IMR-90 (cell line): ENCODE data around the gene CCDC17. TPM values are rescaled to one million over a fixed set of nuclear protein-coding genes. Genes with fewer than 3 reads are reported as not detected.

ENCODE experiments used
- ATAC-seq: fragments of 200-7000 bp; cut with Tn5 transposase; 2 replicates; pipeline ENCODE4 v1.9.1; 2020; ENCODE audit warnings: low read depth, mild to moderate bottlenecking, moderate library complexity
- BruUV-seq: library from RNA; stranded (reverse); fragments of 400-500 nt; replicated peaks from 2 replicates; lab custom pipeline; 2021; lab: Mats Ljungman, UMichigan
- CTCF ChIA-PET: fragments of 300-600 bp; formaldehyde crosslinking; extraction: SDS; loops from one replicate; lab custom pipeline; 2021; ENCODE audit warnings: antibody characterized with exemption; lab: Yijun Ruan, JAX
- POLR2A ChIA-PET: fragments of 300-600 bp; sonication (Branson Sonifier 250); formaldehyde crosslinking; loops from one replicate; lab custom pipeline; 2022; ENCODE audit warnings: antibody characterized with exemption; ENCODE audit not compliant: unreplicated experiment; lab: Charles Lee
- DNase-seq: peaks from one replicate; pipeline ENCODE4 v3.0.0; 2013
- H2AFZ ChIP-seq: replicated peaks from 2 replicates; pipeline ENCODE3; 2013; ENCODE audit warnings: low read length, mild to moderate bottlenecking; ENCODE audit not compliant: poor library complexity
- H2AK5ac ChIP-seq: 2 replicates; pipeline ENCODE4 v1.6.1; 2013; ENCODE audit warnings: low read depth, low read length, inconsistent platforms
- H2AK9ac ChIP-seq: replicated peaks from 2 replicates; pipeline ENCODE3; 2013; ENCODE audit warnings: mild to moderate bottlenecking, low read depth, low read length, moderate library complexity; ENCODE audit not compliant: poor library complexity
- H2BK120ac ChIP-seq: 2 replicates; pipeline ENCODE4 v1.6.1; 2013; ENCODE audit warnings: low read depth, low read length, inconsistent platforms
- H2BK15ac ChIP-seq: 3 replicates; pipeline ENCODE4 v1.6.1; 2013; ENCODE audit warnings: low read depth, low read length, inconsistent platforms
- H2BK20ac ChIP-seq: 2 replicates; pipeline ENCODE4 v1.6.1; 2013; ENCODE audit warnings: low read depth, mild to moderate bottlenecking, inconsistent platforms, low read length, moderate library complexity
- H2BK5ac ChIP-seq: 2 replicates; pipeline ENCODE4 v1.6.1; 2013; ENCODE audit warnings: mild to moderate bottlenecking, low read depth, low read length, inconsistent platforms; ENCODE audit not compliant: poor library complexity, severe bottlenecking
- H3K14ac ChIP-seq: replicated peaks from 2 replicates; pipeline ENCODE4 v1.6.1; 2013; ENCODE audit warnings: low read depth, low read length, inconsistent platforms
- H3K18ac ChIP-seq: 2 replicates; pipeline ENCODE4 v1.6.1; 2013; ENCODE audit warnings: low read depth, low read length, control low read depth
- H3K23ac ChIP-seq: 2 replicates; pipeline ENCODE4 v1.6.1; 2013; ENCODE audit warnings: low read depth, low read length, inconsistent platforms
- H3K27ac ChIP-seq: 2 replicates; pipeline ENCODE4 v1.5.1; 2013; ENCODE audit warnings: mild to moderate bottlenecking, control low read depth, low read length; ENCODE audit not compliant: insufficient read depth
- H3K27me3 ChIP-seq: 2 replicates; pipeline ENCODE4 v1.6.1; 2013; ENCODE audit warnings: low read length; ENCODE audit not compliant: control insufficient read depth, insufficient read depth
- H3K36me3 ChIP-seq: 2 replicates; pipeline ENCODE4 v1.6.1; 2013; ENCODE audit warnings: low read length, mixed read lengths; ENCODE audit not compliant: control insufficient read depth, insufficient read depth
- H3K4ac ChIP-seq: 2 replicates; pipeline ENCODE4 v1.6.1; 2013; ENCODE audit warnings: low read depth, low read length, inconsistent platforms
- H3K4me1 ChIP-seq: 2 replicates; pipeline ENCODE4 v1.6.1; 2013; ENCODE audit warnings: low read length, mixed read lengths; ENCODE audit not compliant: control insufficient read depth, insufficient read depth
- H3K4me2 ChIP-seq: 2 replicates; pipeline ENCODE4 v1.6.1; 2013; ENCODE audit warnings: low read depth, mild to moderate bottlenecking, control low read depth, low read length, moderate library complexity
- H3K4me3 ChIP-seq: 2 replicates; pipeline ENCODE4 v1.5.1; 2013; ENCODE audit warnings: low read depth, mild to moderate bottlenecking, control low read depth, low read length, moderate library complexity; ENCODE audit not compliant: insufficient read depth
- H3K56ac ChIP-seq: 2 replicates; pipeline ENCODE4 v1.6.1; 2013; ENCODE audit warnings: low read length, inconsistent platforms; ENCODE audit not compliant: insufficient read depth; ENCODE audit errors: extremely low read depth
- H3K79me1 ChIP-seq, 2 experiments: 2 replicates each; pipeline ENCODE4 v1.6.1; 2013; ENCODE audit warnings: low read length in 2 of 2, inconsistent platforms in 1 of 2, low read depth in 1 of 2
- H3K9ac ChIP-seq: 2 replicates; pipeline ENCODE4 v1.6.1; 2013; ENCODE audit warnings: low read depth, low read length, control low read depth
- H3K9me1 ChIP-seq: 2 replicates; pipeline ENCODE4 v1.6.1; 2013; ENCODE audit warnings: low read length, inconsistent platforms; ENCODE audit not compliant: insufficient read depth
- H3K9me3 ChIP-seq: 2 replicates; pipeline ENCODE4 v1.6.1; 2013; ENCODE audit warnings: low read length; ENCODE audit not compliant: control insufficient read depth, insufficient read depth
- H4K20me1 ChIP-seq: 2 replicates; pipeline ENCODE4 v1.6.1; 2013; ENCODE audit warnings: low read length, inconsistent platforms; ENCODE audit not compliant: insufficient read depth
- H4K5ac ChIP-seq: 2 replicates; pipeline ENCODE4 v1.6.1; 2013; ENCODE audit warnings: mild to moderate bottlenecking, low read depth, low read length, control low read depth
- H4K8ac ChIP-seq, 2 experiments: 2 replicates each; pipeline ENCODE4 v1.6.1; 2013; ENCODE audit warnings: low read depth in 2 of 2, low read length in 2 of 2, control low read depth in 1 of 2, inconsistent platforms in 1 of 2
- H4K91ac ChIP-seq: 2 replicates; pipeline ENCODE4 v1.6.1; 2013; ENCODE audit warnings: low read depth, low read length, inconsistent platforms; ENCODE audit not compliant: insufficient read depth
- BHLHE40 ChIP-seq: fragments of 150-350 bp; IDR thresholded peaks from 2 replicates; pipeline ENCODE4 v1.6.1; 2016; ENCODE audit warnings: mild to moderate bottlenecking, low read depth, low read length
- CHD1 ChIP-seq: IDR thresholded peaks from 2 replicates; pipeline ENCODE4 v1.6.1; 2012; ENCODE audit warnings: low read depth, low read length, improper control_type of control experiment
- FOS ChIP-seq: fragments of 150-350 bp; IDR thresholded peaks from 2 replicates; pipeline ENCODE4 v1.6.1; 2016; ENCODE audit warnings: low read depth, low read length
- MAFK ChIP-seq: IDR thresholded peaks from 2 replicates; pipeline ENCODE4 v1.6.1; 2012; ENCODE audit warnings: low read depth, low read length, improper control_type of control experiment
- POLR2A ChIP-seq: IDR thresholded peaks from 2 replicates; pipeline ENCODE4 v1.6.1; 2012; ENCODE audit warnings: mild to moderate bottlenecking, low read depth, low read length
- USF2 ChIP-seq: fragments of 150-350 bp; IDR thresholded peaks from 2 replicates; pipeline ENCODE4 v1.6.1; 2017; ENCODE audit warnings: mild to moderate bottlenecking, antibody characterized with exemption, low read length, low read depth
- WGBS, 2 experiments: methylation state at CpG; one replicate each; pipeline versions ENCODE4 v1.1.5 to v1.1.7; 2013; ENCODE audit warnings: missing lambda C conversion rate in 2 of 2; ENCODE audit not compliant: insufficient read length in 1 of 2; ENCODE audit errors: extremely low coverage in 2 of 2; 5-methylcytosine and 5-hydroxymethylcytosine counted together
- dilution Hi-C: fragments of 300-500 bp; cut with HindIII; formaldehyde crosslinking; loops from one replicate; pipeline ENCODE4 v1.14.3; 2018; ENCODE audit warnings: low sequenced_read_pairs; ENCODE audit not compliant: unreplicated experiment
- in situ Hi-C: fragments of 300-500 bp; cut with MboI; formaldehyde crosslinking; loops from 3 replicates; pipeline ENCODE4 v1.14.3; 2019; ENCODE audit warnings: low sequenced_read_pairs, inconsistent platforms, mixed read lengths
- intact Hi-C: fragments of 100-400 bp; cut with micrococcal nuclease; formaldehyde crosslinking; loops from 2 replicates; pipeline ENCODE4 v1.10.0; 2022
- polyA plus RNA-seq, 3 experiments: library from polyadenylated mRNA; depleted of rRNA; stranded (reverse); fragments of >200 nt; gene quantifications; 2 replicates each; pipeline ENCODE4 v1.2.3, GENCODE V29; 2012; ENCODE audit warnings: low replicate concordance in 1 of 3
- total RNA-seq: library from RNA; depleted of rRNA; stranded (reverse); fragments of >200 nt; gene quantifications from 2 replicates; pipeline ENCODE4 v1.2.3, GENCODE V29; 2012

CCDC17 gene
- total and polyA plus RNA-seq, 2 of the 4 experiments (the other 2 are of a cell fraction), result 0.18 to 0.26 TPM

DNA sequence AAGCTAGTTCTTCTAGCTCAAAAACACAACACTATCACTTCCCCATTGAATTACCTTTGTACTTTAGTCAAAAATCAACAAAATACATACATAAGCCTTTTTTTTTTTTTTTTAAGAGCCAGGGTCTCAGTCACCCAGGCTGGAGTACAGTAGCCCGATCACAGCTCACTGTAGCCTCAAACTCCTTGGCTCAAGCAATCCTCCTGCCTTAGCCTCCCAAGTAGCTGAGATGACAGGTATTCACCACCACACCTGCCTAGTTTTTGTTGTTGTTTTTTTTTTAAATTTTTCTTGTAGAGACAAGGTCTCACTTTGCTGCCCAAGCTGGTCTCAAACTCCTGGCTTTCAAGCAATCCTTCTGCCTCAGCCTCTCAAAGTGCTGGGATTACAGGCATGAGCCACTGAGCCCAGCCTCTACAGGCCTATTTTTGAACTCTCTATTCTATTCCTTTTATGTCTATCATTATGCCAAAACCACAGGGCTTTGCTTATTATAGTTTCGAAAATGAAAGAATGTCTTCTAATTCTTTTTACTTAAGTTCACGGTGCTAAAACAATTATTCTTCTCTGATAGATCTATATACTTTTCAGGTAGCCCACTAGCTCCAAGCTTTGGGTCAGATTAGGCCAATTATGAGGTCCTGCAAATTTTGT is 32.8 kb upstream of the CCDC17 start:
- Histone ChIP-seq H2BK20ac (no peak overlapping the region), H3K79me1 (peaks cover 30 to 55% of the 10 kb centered on the region in 2 experiments), H3K27ac (no peak overlapping the region), H3K27me3 (no peaks in the 10 kb centered on the region), H4K8ac (no peak overlapping the region), H3K4ac (no peak overlapping the region), H3K9ac (no peak overlapping the region), H3K9me3 (no peaks in the 10 kb centered on the region), H3K18ac (no peak overlapping the region), H3K4me2 (no peak overlapping the region), H2BK15ac (no peak overlapping the region), H2BK120ac (no peak overlapping the region), H4K91ac (no peak overlapping the region), H2AK5ac (no peak overlapping the region), H3K4me1 (peaks cover 2% of the 10 kb centered on the region; the same call in 1 of the 2 replicates), H4K20me1 (peaks cover 11% of the 10 kb centered on the region; the same call in 1 of the 2 replicates), H3K56ac (no peak overlapping the region), H2AK9ac (no peak overlapping the region), H4K5ac (no peak overlapping the region), H3K36me3 (peaks cover 49% of the 10 kb centered on the region), H3K14ac (no peak overlapping the region), H3K23ac (no peak overlapping the region), H3K4me3 (no peak overlapping the region), H2AFZ (no peak overlapping the region), H2BK5ac (no peak overlapping the region), H3K9me1 (no peaks in the 10 kb centered on the region)
- ChIA-PET POLR2A (no interaction called here), CTCF (interaction anchor here (0.6 kb wide), 1 partner anchor 305 kb away, joined by 8 read pairs; no protein-coding TSS in a partner anchor)
- dilution Hi-C loops, result no loop called here
- DNase-seq (no peak), ATAC-seq (no peak)
- no peak for TF ChIP-seq MAFK
- TF ChIP-seq FOS, result no peak
- no peak for TF ChIP-seq USF2
- no peak for TF ChIP-seq CHD1
- no peak for TF ChIP-seq POLR2A
- no peak for TF ChIP-seq BHLHE40
- intact Hi-C loops, result no loop called here
- BruUV-seq, result no TSS peak
- no CpG with 5 or more reads among the region's 3 CpGs for WGBS, 2 experiments
- in situ Hi-C loops, result no loop called here
